ENCODE measurements around the gene PZP.
"Not testable (repeated sequence)": the region's sequence is repeated elsewhere in the genome, so short reads cannot be mapped to it uniquely, and the experiment has no call there.

Gene PZP

GRCh38 chr12:9227950-9228349, 19.8 kb upstream of the PZP start:
- peaks cover 5% of the 10 kb centered on the region for H3K27me3 Mint-ChIP-seq
- H3K4me3 Mint-ChIP-seq: no peak overlapping the region
- no peak overlapping the region for H3K27ac Mint-ChIP-seq
- DNase-seq: no peak
- H3K4me1 Mint-ChIP-seq (ENCODE audit: low read depth): no peaks in the 10 kb centered on the region
- no peaks in the 10 kb centered on the region for H3K9me3 Mint-ChIP-seq
- no peaks in the 10 kb centered on the region for H3K36me3 Mint-ChIP-seq (ENCODE audit: low read depth)

- H3K4me3 Mint-ChIP-seq: no peak overlapping the region
- H3K9me3 Mint-ChIP-seq: peaks cover 5% of the 10 kb centered on the region
- DNase-seq: no peak
- H3K36me3 Mint-ChIP-seq (ENCODE audit: low read depth): no peaks in the 10 kb centered on the region
- H3K27me3 Mint-ChIP-seq: peaks cover 5% of the 10 kb centered on the region
- H3K4me1 Mint-ChIP-seq (ENCODE audit: low read depth): no peaks in the 10 kb centered on the region
- no peak overlapping the region for H3K27ac Mint-ChIP-seq
Measured at GRCh38 chr12:9223830-9224229, 15.6 kb upstream of the PZP start.

- H3K27ac Mint-ChIP-seq: no peak overlapping the region
Measured at GRCh38 chr12:9221483-9221882, 13.3 kb upstream of the PZP start.

GRCh38 chr12:9221011-9221410, 12.8 kb upstream of the PZP start:
- H3K36me3 Mint-ChIP-seq (ENCODE audit: low read depth); H3K27ac Mint-ChIP-seq; DNase-seq; H3K4me3 Mint-ChIP-seq; H3K4me1 Mint-ChIP-seq (ENCODE audit: low read depth); H3K9me3 Mint-ChIP-seq; H3K27me3 Mint-ChIP-seq: not testable (repeated sequence)

More at GRCh38 chr12:9221483-9221882, 13.3 kb upstream of the PZP start:
- Mint-ChIP-seq H3K36me3 (ENCODE audit: low read depth) (no peaks in the 10 kb centered on the region), H3K4me1 (ENCODE audit: low read depth) (no peaks in the 10 kb centered on the region), H3K9me3 (peaks cover 7% of the 10 kb centered on the region), H3K27me3 (peaks cover 2% of the 10 kb centered on the region), H3K4me3 (no peak overlapping the region)
- no peak for DNase-seq

GRCh38 chr12:9214534-9214933, 6.3 kb upstream of the PZP start:
- Mint-ChIP-seq H3K36me3 (ENCODE audit: low read depth) (no peaks in the 10 kb centered on the region), H3K27me3 (peaks cover 3% of the 10 kb centered on the region), H3K4me1 (ENCODE audit: low read depth) (no peaks in the 10 kb centered on the region), H3K9me3 (peaks cover 7% of the 10 kb centered on the region), H3K27ac (no peak overlapping the region), H3K4me3 (no peak overlapping the region)
- no peak for DNase-seq

- no peaks in the 10 kb centered on the region for H3K4me1 Mint-ChIP-seq (ENCODE audit: low read depth)
- H3K27ac Mint-ChIP-seq: no peak overlapping the region
- no peak for DNase-seq
- H3K9me3 Mint-ChIP-seq: no peaks in the 10 kb centered on the region
- no peak overlapping the region for H3K4me3 Mint-ChIP-seq
- H3K36me3 Mint-ChIP-seq (ENCODE audit: low read depth): no peaks in the 10 kb centered on the region
- peaks cover 3% of the 10 kb centered on the region for H3K27me3 Mint-ChIP-seq
Measured at GRCh38 chr12:9211687-9212086, 3.5 kb upstream of the PZP start.

GRCh38 chr12:9204380-9204779, 3.8 kb downstream of the PZP start:
- H3K36me3 Mint-ChIP-seq (ENCODE audit: low read depth): no peaks in the 10 kb centered on the region
- H3K4me1 Mint-ChIP-seq (ENCODE audit: low read depth): no peaks in the 10 kb centered on the region
- H3K9me3 Mint-ChIP-seq: no peaks in the 10 kb centered on the region
- H3K27ac Mint-ChIP-seq: no peak overlapping the region
- H3K4me3 Mint-ChIP-seq: no peak overlapping the region
- H3K27me3 Mint-ChIP-seq: no peaks in the 10 kb centered on the region
- no peak for DNase-seq

GRCh38 chr12:9198012-9198411, 10.2 kb downstream of the PZP start:
- Mint-ChIP-seq H3K36me3 (ENCODE audit: low read depth) (no peaks in the 10 kb centered on the region), H3K27ac (no peak overlapping the region), H3K4me3 (no peak overlapping the region), H3K27me3 (no peaks in the 10 kb centered on the region), H3K4me1 (ENCODE audit: low read depth) (no peaks in the 10 kb centered on the region), H3K9me3 (no peaks in the 10 kb centered on the region)
- no peak for DNase-seq

GRCh38 chr12:9184276-9184675, 23.9 kb downstream of the PZP start:
- Mint-ChIP-seq H3K4me1 (ENCODE audit: low read depth) (no peaks in the 10 kb centered on the region), H3K27ac (no peak overlapping the region), H3K36me3 (ENCODE audit: low read depth) (peaks cover 3% of the 10 kb centered on the region), H3K4me3 (no peak overlapping the region), H3K9me3 (peaks cover 21% of the 10 kb centered on the region), H3K27me3 (no peaks in the 10 kb centered on the region)
- no peak for DNase-seq

- no peak for DNase-seq
- Mint-ChIP-seq H3K4me3 (no peak overlapping the region), H3K36me3 (ENCODE audit: low read depth) (peaks cover 2% of the 10 kb centered on the region), H3K4me1 (ENCODE audit: low read depth) (no peaks in the 10 kb centered on the region), H3K27me3 (no peaks in the 10 kb centered on the region), H3K9me3 (peaks cover 8% of the 10 kb centered on the region), H3K27ac (no peak overlapping the region)
Measured at GRCh38 chr12:9180810-9181209, 27.4 kb downstream of the PZP start.

GRCh38 chr12:9179781-9180180, 28.4 kb downstream of the PZP start:
- Mint-ChIP-seq H3K36me3 (ENCODE audit: low read depth) (peaks cover 2% of the 10 kb centered on the region), H3K4me3 (no peak overlapping the region), H3K4me1 (ENCODE audit: low read depth) (no peaks in the 10 kb centered on the region), H3K27ac (no peak overlapping the region), H3K27me3 (no peaks in the 10 kb centered on the region), H3K9me3 (peaks cover 1% of the 10 kb centered on the region)
- DNase-seq: no peak

- Mint-ChIP-seq H3K9me3 (peaks cover 17% of the 10 kb centered on the region), H3K27ac (no peak overlapping the region), H3K27me3 (no peaks in the 10 kb centered on the region), H3K36me3 (ENCODE audit: low read depth) (peaks cover 8% of the 10 kb centered on the region), H3K4me3 (no peak overlapping the region), H3K4me1 (ENCODE audit: low read depth) (no peaks in the 10 kb centered on the region)
- no peak for DNase-seq
Measured at GRCh38 chr12:9169979-9170634, 38.1 kb downstream of the PZP start.

- H3K27ac Mint-ChIP-seq; H3K36me3 Mint-ChIP-seq (ENCODE audit: low read depth); DNase-seq; H3K4me3 Mint-ChIP-seq; H3K27me3 Mint-ChIP-seq; H3K9me3 Mint-ChIP-seq; H3K4me1 Mint-ChIP-seq (ENCODE audit: low read depth): not testable (repeated sequence)
Measured at GRCh38 chr12:9167345-9167744, 40.9 kb downstream of the PZP start.

- Mint-ChIP-seq H3K27me3 (no peaks in the 10 kb centered on the region), H3K4me1 (ENCODE audit: low read depth) (no peaks in the 10 kb centered on the region), H3K36me3 (ENCODE audit: low read depth) (peaks cover 1% of the 10 kb centered on the region), H3K27ac (no peak overlapping the region), H3K9me3 (no peaks in the 10 kb centered on the region), H3K4me3 (no peak overlapping the region)
- DNase-seq: no peak
Measured at GRCh38 chr12:9163392-9163791, 44.8 kb downstream of the PZP start.

GRCh38 chr12:9156119-9156518, 52.1 kb downstream of the PZP start:
- no peaks in the 10 kb centered on the region for H3K4me1 Mint-ChIP-seq (ENCODE audit: low read depth)
- no peak overlapping the region for H3K4me3 Mint-ChIP-seq
- peaks cover 3% of the 10 kb centered on the region for H3K36me3 Mint-ChIP-seq (ENCODE audit: low read depth)
- no peaks in the 10 kb centered on the region for H3K9me3 Mint-ChIP-seq
- DNase-seq: no peak
- no peak overlapping the region for H3K27ac Mint-ChIP-seq
- no peaks in the 10 kb centered on the region for H3K27me3 Mint-ChIP-seq

GRCh38 chr12:9149372-9149771, 58.8 kb downstream of the PZP start:
- Mint-ChIP-seq H3K27me3 (no peaks in the 10 kb centered on the region), H3K27ac (no peak overlapping the region), H3K4me1 (ENCODE audit: low read depth) (peaks cover 19% of the 10 kb centered on the region), H3K4me3 (no peak overlapping the region), H3K36me3 (ENCODE audit: low read depth) (peaks cover 11% of the 10 kb centered on the region), H3K9me3 (peaks cover 8% of the 10 kb centered on the region)
- no peak for DNase-seq

Measured in activated T-cell treated with anti-CD3 and anti-CD28 coated beads, Interleukin-2, amount 50 U/mL, for 24 hours (primary cell).